NCI-H2107 treated with DMSO at 0.1 percent for 48 hours (cell line): Measurements from ENCODE around the gene MEOX2.

Experiments
- DNase-seq: peaks from one replicate; lab custom pipeline; 2025; ENCODE audit not compliant: unreplicated experiment; lab: John Stamatoyannopoulos, UW

Gene MEOX2

DNA sequence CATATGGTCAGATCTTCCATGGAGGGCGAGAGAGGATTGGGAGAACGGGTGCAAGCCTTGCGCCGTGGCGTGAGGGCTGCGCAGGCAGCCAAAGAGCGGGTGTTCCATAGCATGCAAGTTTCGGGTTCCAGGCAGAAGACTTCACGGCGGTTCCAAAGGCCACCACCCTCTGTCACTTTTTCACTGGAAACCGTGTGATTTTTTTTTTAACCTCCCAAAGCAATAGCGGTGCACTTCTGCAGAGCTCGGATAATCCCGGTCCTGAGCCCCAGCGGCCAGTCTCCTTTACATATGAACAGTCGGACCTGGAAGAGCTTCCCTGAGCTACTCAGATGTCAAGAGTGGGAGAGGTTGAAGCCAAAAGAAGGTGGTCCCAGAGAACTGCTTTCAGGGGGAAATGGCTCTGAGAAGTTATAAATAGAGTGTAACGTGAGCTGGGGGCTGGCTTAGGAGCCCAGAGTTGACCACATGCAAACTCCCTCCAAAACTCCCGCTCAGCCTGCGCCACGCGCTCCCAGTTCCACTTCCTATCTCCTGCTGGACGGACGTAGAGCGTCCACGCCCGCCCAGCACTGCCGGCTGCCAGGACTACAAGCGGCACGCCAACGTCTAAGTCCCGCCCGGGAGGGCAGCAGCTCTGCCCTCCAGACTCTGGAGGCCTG is at the start of gene MEOX2:
Gene MEOX2, minus strand, starts transcription at position 389 of the 662 bp plus-strand sequence. Its CDS starts 281 bp downstream, at position 108.
- DNase-seq, result no peak

DNA sequence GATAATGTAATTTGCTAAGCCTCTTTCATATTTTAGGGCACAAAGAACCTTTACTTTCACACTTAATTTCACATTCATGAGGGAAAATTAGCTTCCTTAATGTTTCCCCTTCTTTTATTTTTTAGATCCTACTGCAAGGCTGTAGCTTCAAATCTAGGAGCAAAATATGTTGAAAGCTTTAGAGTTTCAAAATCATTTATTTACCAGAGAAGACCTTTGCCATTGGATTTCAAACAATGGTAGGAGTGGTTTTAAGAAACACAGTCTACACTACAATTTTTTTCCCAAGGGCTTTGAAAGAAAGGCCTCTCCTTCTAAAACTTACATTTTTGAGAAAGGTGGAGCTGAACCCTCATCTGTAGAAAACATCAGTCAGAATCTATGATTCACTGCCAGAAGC is 43.3 kb upstream of the MEOX2 start:
- no peak for DNase-seq

DNA sequence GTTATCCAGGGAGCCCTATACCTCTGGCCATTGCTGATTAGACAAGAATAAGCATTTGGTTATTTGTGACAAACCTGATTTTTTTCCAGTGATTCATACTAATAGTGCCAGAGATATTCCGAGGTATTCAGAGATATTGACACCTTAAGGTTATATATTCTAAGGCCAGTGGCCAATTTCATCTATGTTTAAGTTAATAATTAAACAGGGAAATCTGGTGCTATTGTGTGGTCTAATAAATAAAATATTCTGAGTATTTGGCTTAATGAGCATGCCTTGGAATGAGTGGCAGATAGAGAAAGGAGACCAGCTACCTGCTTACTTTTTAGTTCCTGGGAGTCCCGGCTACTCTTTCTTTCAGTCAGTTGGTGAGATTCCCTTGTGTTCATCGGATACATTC is 38.6 kb upstream of the MEOX2 start:
- no peak for DNase-seq

DNA sequence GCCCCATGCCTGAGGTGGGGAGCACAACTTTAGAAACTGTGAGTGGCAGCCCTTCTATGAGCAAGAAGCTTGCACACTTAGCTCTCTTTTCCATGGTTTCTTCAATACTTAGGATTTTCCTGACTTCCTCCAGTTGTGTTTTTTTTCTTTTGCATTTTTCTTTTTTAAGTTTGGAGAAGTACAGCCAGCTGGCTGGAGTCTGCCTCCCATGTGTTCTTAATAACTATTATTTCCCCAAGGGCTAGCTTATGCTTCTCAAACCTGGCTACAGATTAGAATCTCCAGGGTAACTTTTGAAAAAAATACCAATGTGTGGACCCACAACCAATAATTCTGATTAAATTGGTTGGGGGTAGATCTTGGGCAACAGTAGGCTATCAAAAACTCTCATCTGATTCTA is 37.4 kb upstream of the MEOX2 start:
- no peak for DNase-seq

DNA sequence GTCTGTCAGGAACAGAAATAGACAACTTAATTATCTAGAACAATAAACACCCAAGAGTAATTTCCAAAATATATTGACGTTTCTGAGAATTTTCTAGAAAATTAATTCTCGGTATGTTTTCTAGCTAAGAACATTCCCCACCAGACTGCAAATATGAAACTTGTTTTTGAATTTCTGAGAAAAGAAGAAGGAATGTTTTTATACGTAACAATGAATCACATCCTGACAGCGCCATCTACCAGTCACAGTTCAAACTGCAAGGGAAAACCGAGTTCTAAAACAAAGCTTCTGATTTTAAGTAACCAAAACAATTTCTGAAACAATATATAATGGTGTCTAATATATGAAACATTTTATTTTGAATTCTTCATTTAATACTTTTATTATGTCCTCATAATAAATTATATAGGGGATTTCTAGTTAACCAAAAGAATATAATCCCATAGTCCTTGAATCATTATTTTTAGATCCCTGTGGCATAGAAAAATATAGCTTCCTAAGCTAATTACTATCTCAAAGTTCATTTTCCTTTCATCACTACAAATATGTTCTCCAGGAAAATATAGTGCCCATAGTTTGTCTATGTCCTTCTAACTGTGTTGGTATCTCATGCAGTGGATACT is 34.5 kb upstream of the MEOX2 start:
- peak; percentile 44 for DNase-seq

DNA sequence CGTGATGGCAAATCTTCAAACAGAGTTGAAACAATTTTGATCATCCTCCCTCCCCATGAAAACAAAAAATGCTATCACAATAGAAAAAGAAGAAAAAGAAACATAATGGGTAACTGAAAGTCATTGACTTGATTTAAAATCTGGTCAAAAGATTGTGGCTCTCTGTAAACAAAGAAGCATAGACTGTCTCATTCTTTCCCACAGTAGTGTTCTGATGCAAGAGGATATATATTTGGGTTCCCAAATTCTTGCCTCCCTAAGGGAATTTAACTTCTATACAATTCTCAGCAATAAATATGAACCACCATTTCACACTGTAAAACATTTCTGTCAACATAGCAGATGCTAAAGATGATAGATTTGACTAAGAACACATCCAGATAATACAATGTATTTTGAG is 32.8 kb upstream of the MEOX2 start:
- no peak for DNase-seq

DNA sequence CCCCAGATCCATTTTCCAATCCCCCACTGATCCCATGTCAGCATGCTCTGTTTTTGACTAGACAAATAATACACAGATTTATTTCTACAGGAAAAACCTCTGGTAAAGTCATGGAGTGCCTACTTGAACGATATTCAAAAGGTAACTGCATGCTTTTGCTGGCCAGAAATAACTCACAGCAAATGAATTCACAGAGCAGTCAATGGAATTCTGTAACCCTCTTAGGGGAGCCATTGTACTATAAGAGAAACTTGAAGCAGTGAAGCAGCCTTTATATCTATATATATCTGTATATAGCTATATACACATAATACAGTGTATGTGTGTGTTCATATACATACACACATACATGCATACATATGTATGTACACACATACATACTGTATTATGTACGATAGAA is 29.0 kb upstream of the MEOX2 start:
- DNase-seq, result no peak

DNA sequence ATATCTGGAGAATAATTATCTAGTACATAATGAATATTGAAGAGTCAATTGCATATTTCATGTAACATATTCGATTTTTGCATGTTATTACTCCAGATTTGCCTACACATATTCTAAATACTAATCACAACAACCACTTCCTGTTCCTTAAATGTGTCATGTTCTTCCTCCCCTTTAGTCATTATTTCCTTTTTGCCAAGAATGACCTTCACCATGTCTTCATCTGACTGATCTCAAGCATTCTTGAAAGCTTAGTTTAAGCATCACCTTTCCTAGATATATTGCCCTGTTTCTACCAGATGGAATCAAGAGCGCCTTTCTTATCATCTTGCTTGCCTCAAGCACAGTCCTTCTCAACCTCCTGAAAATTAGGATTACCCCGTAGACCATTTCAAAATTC is 23.5 kb upstream of the MEOX2 start:
- no peak for DNase-seq

DNA sequence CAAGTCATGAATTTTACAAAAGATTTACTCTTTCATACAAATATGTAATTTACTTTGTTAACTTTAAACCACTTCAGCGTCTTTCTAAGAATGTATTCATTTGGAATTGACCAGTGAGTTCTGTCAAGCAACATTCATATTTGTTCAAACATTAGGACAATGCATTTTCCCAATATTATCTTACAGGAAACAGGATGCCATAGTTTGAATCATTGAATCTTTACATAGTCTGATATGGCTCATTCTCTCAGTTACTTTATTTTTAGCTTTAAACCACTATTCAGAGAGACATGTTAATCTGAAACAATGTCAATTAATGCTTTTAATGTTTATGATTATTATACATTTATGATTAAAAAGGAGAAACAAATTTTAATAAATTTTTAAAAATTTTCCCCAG is 21.1 kb upstream of the MEOX2 start:
- DNase-seq, result no peak

DNA sequence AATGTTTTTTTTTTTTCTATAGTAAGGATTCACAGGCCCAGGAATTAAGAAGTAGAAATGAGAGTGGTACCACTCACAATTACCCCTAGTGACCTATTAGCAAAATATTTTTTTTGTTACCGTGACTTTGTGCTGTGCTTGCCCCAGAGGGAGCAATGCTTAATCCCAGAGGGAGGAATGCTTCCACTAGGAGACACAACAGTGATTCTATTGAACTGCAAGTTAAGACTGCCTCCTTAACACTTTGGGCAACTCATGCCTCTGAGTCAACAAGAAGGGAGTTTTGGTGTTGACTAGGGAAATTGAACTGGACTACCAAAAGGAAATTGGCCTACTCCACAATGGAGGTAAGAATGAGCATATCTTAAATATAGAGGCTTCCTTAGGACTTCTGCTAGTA is 17.2 kb upstream of the MEOX2 start:
- no peak for DNase-seq

DNA sequence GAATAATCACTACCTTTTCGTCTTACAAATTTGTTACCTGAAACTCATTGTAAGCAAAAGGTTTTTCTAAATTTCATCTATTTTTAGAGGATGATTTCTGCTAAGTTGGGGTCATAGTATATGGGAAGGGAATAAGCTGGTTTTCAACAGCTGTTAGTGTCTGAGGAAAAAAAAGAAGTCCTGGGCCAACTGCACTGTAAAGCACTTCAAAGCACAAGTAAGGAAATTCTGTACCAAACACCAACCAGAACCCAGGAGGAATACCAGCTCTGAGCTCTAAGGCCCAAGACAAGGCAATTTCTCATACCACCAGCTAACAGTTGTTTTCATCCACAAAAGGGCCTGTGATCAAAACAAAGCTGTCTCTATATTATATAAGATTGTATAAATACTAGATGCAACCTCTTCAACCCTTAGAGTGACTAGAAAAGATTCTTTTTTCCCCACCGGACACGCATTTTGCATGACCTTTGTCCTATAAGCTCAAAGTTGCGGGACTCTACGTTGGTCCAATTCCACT is 6.1 kb upstream of the MEOX2 start:
- no peak for DNase-seq

DNA sequence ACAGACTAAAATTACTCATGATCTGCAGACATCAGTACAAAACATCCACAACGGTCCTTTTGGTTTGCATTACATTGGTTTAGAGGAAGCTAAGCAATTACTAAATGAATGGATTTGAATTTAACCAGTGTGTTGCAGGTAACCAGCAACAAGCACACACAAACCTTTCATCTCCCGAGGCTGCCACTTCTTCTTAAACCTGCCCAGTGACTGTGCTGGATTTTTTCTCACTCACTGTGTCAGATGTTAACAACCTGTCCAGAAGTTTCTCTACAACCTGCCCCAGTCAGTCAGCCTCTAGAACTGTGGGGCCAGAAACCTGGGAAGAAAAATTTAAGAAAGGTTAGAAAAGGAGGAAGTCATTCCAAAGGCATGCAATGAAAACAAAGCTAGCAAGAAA is 2.4 kb upstream of the MEOX2 start:
- DNase-seq, result no peak

DNA sequence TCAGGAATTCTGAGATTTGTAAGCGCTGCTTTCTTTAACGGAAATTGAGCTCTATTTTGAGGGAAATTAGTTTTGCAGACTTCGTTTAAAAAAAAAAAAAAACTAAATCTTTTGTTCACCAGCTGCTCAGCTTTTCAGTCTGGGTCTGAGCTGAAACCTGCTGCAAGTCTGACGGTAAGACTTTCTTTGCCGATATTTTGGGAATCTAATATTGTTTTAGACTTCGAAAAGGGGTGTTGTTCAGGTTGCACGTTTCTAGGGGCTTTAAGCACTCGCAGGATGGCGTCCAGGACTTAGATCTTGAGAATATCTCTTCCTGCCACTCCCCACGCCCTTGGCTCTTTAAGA is 1.8 kb upstream of the MEOX2 start:
- DNase-seq, result no peak

DNA sequence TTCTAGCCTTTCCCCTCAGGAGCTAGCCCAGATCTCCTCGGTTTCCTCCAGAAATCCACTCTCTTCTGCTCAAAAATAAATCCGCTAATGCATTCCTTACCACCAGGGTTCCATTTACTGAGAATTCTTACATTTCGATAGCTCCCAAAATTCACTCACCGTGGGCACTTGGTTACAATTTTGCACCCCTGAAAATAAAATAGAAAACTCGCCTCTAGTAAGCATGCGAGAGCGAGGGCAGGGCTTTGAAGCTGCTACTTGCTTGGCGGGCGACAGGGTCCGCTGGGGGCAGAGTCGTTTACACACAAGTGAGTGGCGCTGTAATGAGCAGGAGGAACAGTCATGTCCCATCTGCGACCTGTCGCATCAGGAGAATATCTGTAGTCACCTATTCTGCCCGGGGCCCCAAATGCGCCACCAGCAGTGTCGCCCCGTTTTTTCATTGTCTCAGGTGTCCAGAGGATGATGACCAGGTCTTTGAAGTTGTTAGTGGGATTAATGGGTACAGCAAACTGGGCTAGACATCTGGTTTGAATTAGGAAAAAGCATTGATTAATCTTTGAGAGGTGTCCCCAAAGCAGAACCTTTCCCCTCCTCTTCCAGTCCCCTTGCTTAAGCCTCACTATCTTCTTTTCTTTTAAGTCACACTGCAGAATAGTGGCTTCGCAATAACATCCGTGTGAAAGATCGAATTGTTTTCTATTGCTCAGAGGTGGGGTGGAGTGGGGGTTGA is 1.2 kb upstream of the MEOX2 start:
- no peak for DNase-seq

DNA sequence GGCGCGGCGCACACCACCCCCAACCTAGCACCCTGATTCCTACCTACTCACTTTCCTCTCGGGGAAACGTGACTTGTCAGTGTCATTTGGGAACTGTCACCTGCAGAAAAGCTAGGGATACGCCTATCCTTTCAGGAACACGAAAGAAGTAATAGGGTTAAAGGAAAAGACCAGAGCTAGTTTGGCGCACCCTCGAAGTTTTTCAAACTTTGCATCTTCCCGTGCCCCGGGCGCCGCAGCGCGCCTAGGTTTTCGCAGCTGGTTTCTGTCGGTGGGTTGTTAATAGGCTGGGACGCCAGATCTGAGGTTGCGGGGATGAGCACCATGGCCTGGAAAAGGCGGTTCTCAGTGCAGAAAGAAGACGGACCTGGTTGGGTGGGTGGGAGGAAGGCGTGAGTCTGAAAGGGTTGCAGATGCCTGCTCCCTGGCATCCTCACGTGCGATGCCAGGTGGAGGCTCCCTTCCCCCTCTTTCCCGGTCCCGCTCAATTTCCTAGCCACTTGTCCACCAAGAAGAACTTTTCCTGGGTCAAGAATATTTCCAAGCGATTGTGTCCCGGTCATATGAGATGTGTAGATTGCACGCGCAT is 568 bp upstream of the MEOX2 start:
- DNase-seq, result no peak

DNA sequence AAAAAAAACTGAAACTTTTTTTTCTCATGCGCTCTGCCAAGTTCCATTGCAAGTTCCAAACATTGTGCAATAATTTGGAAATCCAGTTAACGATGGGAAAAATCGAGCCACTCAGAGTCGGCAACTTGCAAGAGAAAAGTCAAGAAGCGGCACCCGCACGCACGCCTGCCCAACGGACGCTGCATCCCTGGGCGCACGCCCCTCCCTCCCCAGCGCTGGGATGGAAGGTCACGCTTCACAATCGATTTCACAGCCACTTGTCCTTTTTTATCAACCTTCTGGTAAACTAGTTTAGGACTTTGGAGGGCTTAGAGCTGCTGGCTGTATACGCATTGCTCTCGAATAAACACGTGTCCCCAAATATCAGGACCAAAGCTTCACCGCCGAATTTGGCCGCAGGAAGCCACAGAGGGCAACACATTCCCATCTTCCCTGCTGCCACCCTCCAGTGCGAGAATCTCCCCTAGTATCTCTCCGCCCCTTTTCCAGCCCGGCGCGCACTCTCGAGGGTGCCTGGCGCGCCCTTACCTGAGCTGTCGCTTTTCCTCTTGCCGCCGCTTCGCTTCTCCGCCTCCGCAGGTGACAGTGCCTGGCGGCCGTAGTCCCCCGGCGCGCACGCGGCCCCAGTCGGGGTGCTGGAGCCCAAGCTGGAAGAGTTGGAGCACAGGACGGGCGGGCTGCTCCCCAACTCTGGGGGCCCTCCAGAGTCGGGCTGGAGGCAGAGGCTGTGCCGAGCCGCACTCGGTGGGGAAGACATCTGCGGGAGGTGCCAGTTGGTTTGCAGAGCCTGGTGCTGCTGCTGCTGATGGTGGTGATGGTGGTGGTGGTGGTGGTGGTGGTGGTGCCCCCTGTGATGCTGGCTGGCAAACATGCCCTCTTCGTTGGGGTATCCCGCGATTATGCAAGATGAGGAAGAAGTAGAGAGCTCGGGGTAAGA is 857 bp downstream of the MEOX2 start:
- no peak for DNase-seq

DNA sequence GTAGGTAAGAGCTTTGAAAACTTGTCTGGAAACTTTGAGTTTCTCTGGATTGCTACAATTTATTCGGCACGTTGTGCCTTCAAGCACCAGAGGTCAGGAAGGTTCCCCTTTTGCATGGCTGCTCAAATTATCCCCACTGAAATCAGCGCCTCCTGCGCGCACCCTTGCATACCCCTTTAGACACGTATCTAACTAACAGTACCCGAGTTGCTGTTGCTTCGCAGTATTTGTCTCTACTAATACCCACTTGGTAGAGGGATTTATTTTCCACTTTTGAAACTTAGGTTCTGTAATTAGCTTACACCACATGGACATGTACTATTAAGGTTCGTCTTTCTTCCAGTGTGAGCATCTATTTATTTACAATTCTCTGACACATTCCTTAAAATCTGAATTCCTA is 1.6 kb downstream of the MEOX2 start:
- DNase-seq, result no peak

DNA sequence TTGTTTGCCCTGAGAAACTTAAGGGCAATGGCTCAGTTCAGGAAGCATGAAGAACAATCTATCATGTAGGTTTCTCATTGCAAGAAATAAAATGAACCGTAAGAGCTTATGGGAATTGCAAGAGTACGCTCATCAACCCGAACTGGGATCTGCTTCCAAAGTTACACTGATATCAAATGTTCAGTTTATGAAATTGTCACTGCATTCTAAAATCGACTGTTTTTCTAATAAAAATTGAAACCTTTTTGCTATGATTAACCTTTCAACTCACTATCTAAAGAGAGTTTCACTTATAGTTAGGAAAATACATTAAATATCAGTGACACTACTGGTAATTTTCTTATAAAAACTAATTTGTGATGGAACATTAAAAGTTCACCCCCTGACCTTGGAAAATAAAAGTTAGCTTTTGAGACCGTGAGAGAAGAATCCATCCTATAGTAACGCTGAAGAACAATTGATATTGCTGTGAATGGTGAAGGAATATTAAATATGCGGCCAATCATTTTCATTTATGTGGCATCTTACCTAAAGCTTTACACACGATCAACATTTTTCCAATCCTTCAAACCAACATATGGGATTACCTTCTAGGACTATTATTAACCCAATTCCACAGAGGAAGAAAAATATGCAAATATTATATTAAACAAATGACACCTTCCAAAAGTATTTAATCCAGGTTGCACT is 2.2 kb downstream of the MEOX2 start:
- no peak for DNase-seq

DNA sequence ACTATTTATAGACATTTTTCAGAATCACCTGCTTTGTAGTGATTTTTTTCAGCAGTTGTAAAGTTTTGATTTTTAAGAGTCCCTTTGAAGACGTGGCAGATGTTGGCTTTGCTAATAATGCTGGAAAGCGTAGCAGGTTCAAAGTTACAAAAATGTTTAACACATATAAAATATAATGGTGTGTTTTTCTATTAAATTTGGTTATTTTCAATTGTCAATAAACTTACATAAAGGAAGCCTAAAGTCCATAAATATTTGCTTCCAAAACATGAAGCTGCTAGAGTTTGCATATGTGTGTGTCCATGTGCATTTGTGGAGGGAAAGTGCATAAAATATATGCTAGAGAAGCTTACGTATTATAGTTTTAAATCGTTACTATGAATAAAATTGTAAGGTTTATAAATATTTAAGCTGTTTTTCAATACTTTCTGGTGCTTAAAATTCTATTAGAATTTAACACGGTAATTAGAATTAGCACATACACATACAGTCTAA is 3.7 kb downstream of the MEOX2 start:
- no peak for DNase-seq

DNA sequence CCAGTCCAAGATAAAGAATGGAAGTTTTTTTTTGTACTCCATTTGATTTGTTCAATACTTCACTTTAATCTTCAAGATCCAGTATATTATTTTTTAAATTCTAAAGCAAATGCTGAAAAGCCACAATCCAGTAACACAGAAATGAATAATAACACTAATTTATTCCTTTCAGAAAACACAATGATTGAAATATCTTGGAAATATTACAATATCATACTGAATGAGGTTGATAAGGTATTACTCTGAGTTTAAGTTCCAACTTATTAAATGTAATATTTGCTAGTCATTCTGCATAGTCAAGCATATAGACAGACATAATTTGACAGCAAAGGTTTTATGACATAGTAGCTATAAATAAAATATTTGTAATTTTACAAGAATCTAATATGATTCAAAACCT is 4.4 kb downstream of the MEOX2 start:
- no peak for DNase-seq
